Right lobe of liver (tissue), 4 donors: ENCODE measurements around the gene ACTRT1.

Experiments
- CTCF ChIP-seq, 4 donors: fragments of 200-600 bp in 3 of 4; fragments of 450-650 bp in 1 of 4; IDR thresholded peaks; one replicate each; pipeline versions ENCODE4 v1.5.1 to v1.8.0; 2016 to 2022; ENCODE audit warnings: antibody characterized with exemption in 4 of 4, mild to moderate bottlenecking in 2 of 4
- POLR2A ChIP-seq: fragments of 450-650 bp; IDR thresholded peaks from one replicate; pipeline ENCODE4 v1.6.1; 2017; ENCODE audit warnings: antibody characterized with exemption, mild to moderate bottlenecking
- donor health status: DM: no; HTN: no; CAD: no.
- donor health status: DM: no; HTN: no; CAD: no.
- donor health status: DM: no; HTN: yes; CAD: no.

- TF ChIP-seq POLR2A (no peak), CTCF (IDR thresholded peaks at IDR 0.05) (no peak)
Observed at GRCh38 chrX:128020701-128021100, 31.5 kb downstream of the ACTRT1 start.
